ENCODE data around the gene OR2V2.

OR2V2 gene

GRCh38 chr5:181149806-181150733 is 2.7 kb downstream of the OR2V2 start:
- no peak for DNase-seq

GRCh38 chr5:181151146-181151545 is 3.8 kb downstream of the OR2V2 start:
- no peak for DNase-seq

- DNase-seq, result no peak
Observed at GRCh38 chr5:181152406-181152805, 5.0 kb downstream of the OR2V2 start.

- DNase-seq, result no peak
Observed at GRCh38 chr5:181153814-181154213, 6.4 kb downstream of the OR2V2 start.

GRCh38 chr5:181156758-181157157 is 9.4 kb downstream of the OR2V2 start:
- DNase-seq, result no peak

- DNase-seq, result no peak
Observed at GRCh38 chr5:181158869-181159268, 11.5 kb downstream of the OR2V2 start.

GRCh38 chr5:181159286-181160151 is 12.1 kb downstream of the OR2V2 start:
- peak; percentile 91 for DNase-seq

GRCh38 chr5:181160152-181160754 is 12.9 kb downstream of the OR2V2 start:
- DNase-seq, result no peak

- DNase-seq, result peak; percentile 64
Observed at GRCh38 chr5:181160755-181161533, 13.6 kb downstream of the OR2V2 start.

- DNase-seq, result no peak
Observed at GRCh38 chr5:181161534-181162175, 14.3 kb downstream of the OR2V2 start.

- DNase-seq, result no peak
Observed at GRCh38 chr5:181163487-181164075, 16.2 kb downstream of the OR2V2 start.

- no peak for DNase-seq
Observed at GRCh38 chr5:181164076-181164952, 16.9 kb downstream of the OR2V2 start.

- DNase-seq, result no peak
Observed at GRCh38 chr5:181166812-181167733, 19.7 kb downstream of the OR2V2 start.

- no peak for DNase-seq
Observed at GRCh38 chr5:181167814-181168488, 20.6 kb downstream of the OR2V2 start.

GRCh38 chr5:181168595-181169118 is 21.3 kb downstream of the OR2V2 start:
- peak; percentile 1 for DNase-seq

GRCh38 chr5:181169459-181170236 is 22.3 kb downstream of the OR2V2 start:
- DNase-seq, result peak; percentile 74

GRCh38 chr5:181170237-181170825 is 22.9 kb downstream of the OR2V2 start:
- no peak for DNase-seq

All from right forelimb (tissue), 1 donor.